SK-N-SH treated with all-trans-retinoic acid at 6 μM for 48 hours (cell line): Measurements from ENCODE around the gene STX11.

ENCODE experiments used
- ATAC-seq: fragments of 200-7000 bp; cut with Tn5 transposase; 3 replicates; pipeline ENCODE4 v1.9.1; 2020; ENCODE audit warnings: mild to moderate bottlenecking, moderate library complexity
- ARNTL ChIP-seq: fragments of 450-650 bp; formaldehyde crosslinking; IDR thresholded peaks from 2 replicates; pipeline ENCODE4 v1.5.0; 2020; ENCODE audit warnings: low read depth, mild to moderate bottlenecking, moderate library complexity, borderline replicate concordance
- BACH2 ChIP-seq: fragments of 250-450 bp; sonication (Bioruptor Pico); IDR thresholded peaks from 2 replicates; pipeline ENCODE4 v1.9.0; 2021; ENCODE audit warnings: mild to moderate bottlenecking, borderline replicate concordance
- CSDC2 ChIP-seq: fragments of 250-450 bp; sonication (Bioruptor Pico); IDR thresholded peaks from 2 replicates; pipeline ENCODE4 v1.5.0; 2020; ENCODE audit warnings: mild to moderate bottlenecking, moderate library complexity
- GLIS3 ChIP-seq: fragments of 250-450 bp; sonication (Bioruptor Pico); IDR thresholded peaks from 2 replicates; pipeline ENCODE4 v1.5.0; 2020; ENCODE audit warnings: mild to moderate bottlenecking, moderate library complexity
- ISL1 ChIP-seq: fragments of 250-450 bp; sonication (Bioruptor Pico); IDR thresholded peaks from 2 replicates; pipeline ENCODE4 v2.1.2; 2022; ENCODE audit warnings: mild to moderate bottlenecking, moderate library complexity
- OSR1 ChIP-seq: fragments of 250-450 bp; sonication (Bioruptor Pico); IDR thresholded peaks from 2 replicates; pipeline ENCODE4 v1.8.0; 2022; ENCODE audit warnings: moderate library complexity, mild to moderate bottlenecking, inconsistent platforms
- PPARA ChIP-seq: fragments of 250-450 bp; sonication (Bioruptor Pico); IDR thresholded peaks from 2 replicates; pipeline ENCODE4 v1.5.0; 2020; ENCODE audit warnings: mild to moderate bottlenecking, borderline replicate concordance
- SNAI2 ChIP-seq: fragments of 250-450 bp; sonication (Bioruptor Pico); IDR thresholded peaks from 2 replicates; pipeline ENCODE4 v1.5.0; 2020; ENCODE audit warnings: mild to moderate bottlenecking, moderate library complexity
- TCF4 ChIP-seq: fragments of 250-450 bp; sonication (Bioruptor Pico); IDR thresholded peaks from 2 replicates; pipeline ENCODE4 v1.8.0; 2021; ENCODE audit warnings: mild to moderate bottlenecking, moderate library complexity, borderline replicate concordance
- TOX ChIP-seq: fragments of 250-450 bp; sonication (Bioruptor Pico); IDR thresholded peaks from 2 replicates; pipeline ENCODE4 v1.8.0; 2021; ENCODE audit warnings: mild to moderate bottlenecking, moderate library complexity, borderline replicate concordance
- ZC3H10 ChIP-seq: fragments of 250-450 bp; sonication (Bioruptor Pico); IDR thresholded peaks from 2 replicates; pipeline ENCODE4 v1.5.1; 2021; ENCODE audit warnings: mild to moderate bottlenecking, moderate library complexity
- ZFP3 ChIP-seq: fragments of 250-450 bp; sonication (Bioruptor Pico); IDR thresholded peaks from 2 replicates; pipeline ENCODE4 v1.5.0; 2020; ENCODE audit warnings: mild to moderate bottlenecking, moderate library complexity
- ZNF565 ChIP-seq: fragments of 450-650 bp; formaldehyde crosslinking; conservative IDR thresholded peaks from 2 replicates; pipeline ENCODE4 v1.5.0; 2020; ENCODE audit warnings: low read depth, mild to moderate bottlenecking, moderate library complexity
- ZNF70 ChIP-seq: fragments of 450-650 bp; formaldehyde crosslinking; IDR thresholded peaks from 2 replicates; pipeline ENCODE4 v1.5.0; 2020; ENCODE audit warnings: mild to moderate bottlenecking, moderate library complexity
- ZNF8 ChIP-seq: fragments of 450-650 bp; formaldehyde crosslinking; IDR thresholded peaks from 2 replicates; pipeline ENCODE4 v1.5.0; 2020; ENCODE audit warnings: mild to moderate bottlenecking, moderate library complexity
- TF ChIP-seq, protein P1 (sequence below): fragments of 250-450 bp; sonication (Bioruptor Pico); IDR thresholded peaks from 2 replicates; pipeline ENCODE4 v1.8.0; 2021; ENCODE audit warnings: low read depth, mild to moderate bottlenecking, moderate library complexity, borderline replicate concordance
- TF ChIP-seq, protein P2 (sequence below): fragments of 250-450 bp; sonication (Bioruptor Pico); IDR thresholded peaks from 2 replicates; pipeline ENCODE4 v1.8.0; 2020; ENCODE audit warnings: mild to moderate bottlenecking, moderate library complexity, borderline replicate concordance
- TF ChIP-seq, protein P3 (sequence below): fragments of 250-450 bp; sonication (Bioruptor Pico); IDR thresholded peaks from 2 replicates; pipeline ENCODE4 v1.5.1; 2020; ENCODE audit warnings: low read depth, mild to moderate bottlenecking, moderate library complexity
- TF ChIP-seq, protein P4 (sequence below): fragments of 250-450 bp; sonication (Bioruptor Pico); IDR thresholded peaks from 2 replicates; pipeline ENCODE4 v1.5.0; 2020; ENCODE audit warnings: mild to moderate bottlenecking, moderate library complexity
- TF ChIP-seq, protein P5 (sequence below): fragments of 250-450 bp; sonication (Bioruptor Pico); IDR thresholded peaks from 2 replicates; pipeline ENCODE4 v1.5.1; 2021; ENCODE audit warnings: mild to moderate bottlenecking, moderate library complexity

The STX11 gene

DNA sequence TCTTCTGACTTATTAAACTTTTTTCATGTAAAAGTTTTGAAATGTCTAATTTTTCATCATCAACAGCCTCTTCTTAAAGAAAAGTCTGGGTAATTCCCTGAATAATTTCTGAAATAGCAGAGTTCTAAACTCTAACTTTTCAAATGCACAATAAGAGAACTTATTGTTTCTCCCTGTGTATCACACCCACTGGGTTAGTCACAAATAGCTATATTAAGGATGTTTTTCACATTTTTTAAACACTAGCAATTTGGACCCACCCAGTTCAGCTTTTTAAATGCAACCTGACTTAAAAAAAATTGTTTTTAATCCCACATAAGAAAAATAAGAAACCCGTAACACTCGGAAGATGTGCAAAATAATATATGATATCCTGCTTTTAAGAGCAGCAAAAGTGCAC, 73.4 kb downstream of the STX11 start:
- TF ChIP-seq OSR1 (CRISPR knock-in tag) (no peak), TCF4 (no peak), ZNF565 (no peak), ZFP3 (CRISPR knock-in tag) (no peak), CSDC2 (no peak), ZC3H10 (CRISPR knock-in tag) (no peak), BACH2 (CRISPR knock-in tag) (no peak), ZNF8 (CRISPR knock-in tag) (no peak), ARNTL (CRISPR knock-in tag) (no peak), TOX (CRISPR knock-in tag) (no peak), ZNF70 (no peak), PPARA (CRISPR knock-in tag) (no peak), SNAI2 (CRISPR knock-in tag) (no peak), GLIS3 (CRISPR knock-in tag) (no peak), ISL1 (no peak)
- TF ChIP-seq, protein P1, sequence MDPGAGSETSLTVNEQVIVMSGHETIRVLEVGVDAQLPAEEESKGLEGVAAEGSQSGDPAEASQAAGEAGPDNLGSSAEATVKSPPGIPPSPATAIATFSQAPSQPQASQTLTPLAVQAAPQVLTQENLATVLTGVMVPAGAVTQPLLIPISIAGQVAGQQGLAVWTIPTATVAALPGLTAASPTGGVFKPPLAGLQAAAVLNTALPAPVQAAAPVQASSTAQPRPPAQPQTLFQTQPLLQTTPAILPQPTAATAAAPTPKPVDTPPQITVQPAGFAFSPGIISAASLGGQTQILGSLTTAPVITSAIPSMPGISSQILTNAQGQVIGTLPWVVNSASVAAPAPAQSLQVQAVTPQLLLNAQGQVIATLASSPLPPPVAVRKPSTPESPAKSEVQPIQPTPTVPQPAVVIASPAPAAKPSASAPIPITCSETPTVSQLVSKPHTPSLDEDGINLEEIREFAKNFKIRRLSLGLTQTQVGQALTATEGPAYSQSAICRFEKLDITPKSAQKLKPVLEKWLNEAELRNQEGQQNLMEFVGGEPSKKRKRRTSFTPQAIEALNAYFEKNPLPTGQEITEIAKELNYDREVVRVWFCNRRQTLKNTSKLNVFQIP (CRISPR knock-in tag): no peak
- TF ChIP-seq, protein P2, sequence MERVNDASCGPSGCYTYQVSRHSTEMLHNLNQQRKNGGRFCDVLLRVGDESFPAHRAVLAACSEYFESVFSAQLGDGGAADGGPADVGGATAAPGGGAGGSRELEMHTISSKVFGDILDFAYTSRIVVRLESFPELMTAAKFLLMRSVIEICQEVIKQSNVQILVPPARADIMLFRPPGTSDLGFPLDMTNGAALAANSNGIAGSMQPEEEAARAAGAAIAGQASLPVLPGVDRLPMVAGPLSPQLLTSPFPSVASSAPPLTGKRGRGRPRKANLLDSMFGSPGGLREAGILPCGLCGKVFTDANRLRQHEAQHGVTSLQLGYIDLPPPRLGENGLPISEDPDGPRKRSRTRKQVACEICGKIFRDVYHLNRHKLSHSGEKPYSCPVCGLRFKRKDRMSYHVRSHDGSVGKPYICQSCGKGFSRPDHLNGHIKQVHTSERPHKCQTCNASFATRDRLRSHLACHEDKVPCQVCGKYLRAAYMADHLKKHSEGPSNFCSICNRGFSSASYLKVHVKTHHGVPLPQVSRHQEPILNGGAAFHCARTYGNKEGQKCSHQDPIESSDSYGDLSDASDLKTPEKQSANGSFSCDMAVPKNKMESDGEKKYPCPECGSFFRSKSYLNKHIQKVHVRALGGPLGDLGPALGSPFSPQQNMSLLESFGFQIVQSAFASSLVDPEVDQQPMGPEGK: no peak
- TF ChIP-seq, protein P3, sequence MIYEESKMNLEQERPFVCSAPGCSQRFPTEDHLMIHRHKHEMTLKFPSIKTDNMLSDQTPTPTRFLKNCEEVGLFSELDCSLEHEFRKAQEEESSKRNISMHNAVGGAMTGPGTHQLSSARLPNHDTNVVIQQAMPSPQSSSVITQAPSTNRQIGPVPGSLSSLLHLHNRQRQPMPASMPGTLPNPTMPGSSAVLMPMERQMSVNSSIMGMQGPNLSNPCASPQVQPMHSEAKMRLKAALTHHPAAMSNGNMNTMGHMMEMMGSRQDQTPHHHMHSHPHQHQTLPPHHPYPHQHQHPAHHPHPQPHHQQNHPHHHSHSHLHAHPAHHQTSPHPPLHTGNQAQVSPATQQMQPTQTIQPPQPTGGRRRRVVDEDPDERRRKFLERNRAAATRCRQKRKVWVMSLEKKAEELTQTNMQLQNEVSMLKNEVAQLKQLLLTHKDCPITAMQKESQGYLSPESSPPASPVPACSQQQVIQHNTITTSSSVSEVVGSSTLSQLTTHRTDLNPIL (CRISPR knock-in tag): no peak
- TF ChIP-seq, protein P4, sequence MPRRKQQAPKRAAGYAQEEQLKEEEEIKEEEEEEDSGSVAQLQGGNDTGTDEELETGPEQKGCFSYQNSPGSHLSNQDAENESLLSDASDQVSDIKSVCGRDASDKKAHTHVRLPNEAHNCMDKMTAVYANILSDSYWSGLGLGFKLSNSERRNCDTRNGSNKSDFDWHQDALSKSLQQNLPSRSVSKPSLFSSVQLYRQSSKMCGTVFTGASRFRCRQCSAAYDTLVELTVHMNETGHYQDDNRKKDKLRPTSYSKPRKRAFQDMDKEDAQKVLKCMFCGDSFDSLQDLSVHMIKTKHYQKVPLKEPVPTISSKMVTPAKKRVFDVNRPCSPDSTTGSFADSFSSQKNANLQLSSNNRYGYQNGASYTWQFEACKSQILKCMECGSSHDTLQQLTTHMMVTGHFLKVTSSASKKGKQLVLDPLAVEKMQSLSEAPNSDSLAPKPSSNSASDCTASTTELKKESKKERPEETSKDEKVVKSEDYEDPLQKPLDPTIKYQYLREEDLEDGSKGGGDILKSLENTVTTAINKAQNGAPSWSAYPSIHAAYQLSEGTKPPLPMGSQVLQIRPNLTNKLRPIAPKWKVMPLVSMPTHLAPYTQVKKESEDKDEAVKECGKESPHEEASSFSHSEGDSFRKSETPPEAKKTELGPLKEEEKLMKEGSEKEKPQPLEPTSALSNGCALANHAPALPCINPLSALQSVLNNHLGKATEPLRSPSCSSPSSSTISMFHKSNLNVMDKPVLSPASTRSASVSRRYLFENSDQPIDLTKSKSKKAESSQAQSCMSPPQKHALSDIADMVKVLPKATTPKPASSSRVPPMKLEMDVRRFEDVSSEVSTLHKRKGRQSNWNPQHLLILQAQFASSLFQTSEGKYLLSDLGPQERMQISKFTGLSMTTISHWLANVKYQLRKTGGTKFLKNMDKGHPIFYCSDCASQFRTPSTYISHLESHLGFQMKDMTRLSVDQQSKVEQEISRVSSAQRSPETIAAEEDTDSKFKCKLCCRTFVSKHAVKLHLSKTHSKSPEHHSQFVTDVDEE: no peak
- TF ChIP-seq, protein P5, sequence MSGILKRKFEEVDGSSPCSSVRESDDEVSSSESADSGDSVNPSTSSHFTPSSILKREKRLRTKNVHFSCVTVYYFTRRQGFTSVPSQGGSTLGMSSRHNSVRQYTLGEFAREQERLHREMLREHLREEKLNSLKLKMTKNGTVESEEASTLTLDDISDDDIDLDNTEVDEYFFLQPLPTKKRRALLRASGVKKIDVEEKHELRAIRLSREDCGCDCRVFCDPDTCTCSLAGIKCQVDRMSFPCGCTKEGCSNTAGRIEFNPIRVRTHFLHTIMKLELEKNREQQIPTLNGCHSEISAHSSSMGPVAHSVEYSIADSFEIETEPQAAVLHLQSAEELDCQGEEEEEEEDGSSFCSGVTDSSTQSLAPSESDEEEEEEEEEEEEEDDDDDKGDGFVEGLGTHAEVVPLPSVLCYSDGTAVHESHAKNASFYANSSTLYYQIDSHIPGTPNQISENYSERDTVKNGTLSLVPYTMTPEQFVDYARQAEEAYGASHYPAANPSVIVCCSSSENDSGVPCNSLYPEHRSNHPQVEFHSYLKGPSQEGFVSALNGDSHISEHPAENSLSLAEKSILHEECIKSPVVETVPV: no peak
- no peak for ATAC-seq

DNA sequence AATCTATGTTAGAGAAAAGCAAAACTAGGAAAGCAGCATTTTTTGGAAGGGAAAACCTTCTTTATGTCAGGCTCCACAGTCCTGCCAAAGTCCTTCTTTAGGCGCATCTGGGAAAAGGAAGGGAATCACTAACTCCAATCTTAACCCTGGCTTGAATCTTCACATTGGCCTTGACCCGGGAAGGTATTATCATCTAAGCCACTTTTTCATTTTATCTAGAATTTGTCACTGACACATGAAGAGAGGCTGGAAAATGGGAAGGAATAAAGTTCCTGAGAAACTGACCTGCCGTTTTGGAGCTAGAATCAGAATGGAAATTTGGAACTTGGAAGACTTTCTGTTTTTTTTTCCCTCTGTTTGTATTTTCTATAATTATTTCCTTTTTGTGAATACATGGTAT, 81.4 kb downstream of the STX11 start:
- TF ChIP-seq, protein P3 (CRISPR knock-in tag): no peak
- no peak for TF ChIP-seq ZFP3 (CRISPR knock-in tag)
- no peak for TF ChIP-seq ZNF565
- no peak for TF ChIP-seq TOX (CRISPR knock-in tag)
- TF ChIP-seq, protein P1 (CRISPR knock-in tag): no peak
- no peak for TF ChIP-seq ZNF70
- ATAC-seq: no peak
